GM18505 (cell line): ENCODE measurements around the gene PUSL1.

Experiments
- ATAC-seq: cut with Tn5 transposase; IDR thresholded peaks from one replicate; pipeline ENCODE4 v1.9.1; 2021; ENCODE audit not compliant: unreplicated experiment
- POLR2A ChIP-seq: IDR thresholded peaks from 4 replicates; pipeline ENCODE4 v1.6.1; 2011; ENCODE audit warnings: borderline replicate concordance; ENCODE audit not compliant: insufficient read depth, insufficient read length; ENCODE audit errors: extremely low read depth

Gene PUSL1

GRCh38 chr1:1304331-1305299, 3.8 kb upstream of the PUSL1 start:
- ATAC-seq = no peak
- TF ChIP-seq POLR2A = no peak

DNA sequence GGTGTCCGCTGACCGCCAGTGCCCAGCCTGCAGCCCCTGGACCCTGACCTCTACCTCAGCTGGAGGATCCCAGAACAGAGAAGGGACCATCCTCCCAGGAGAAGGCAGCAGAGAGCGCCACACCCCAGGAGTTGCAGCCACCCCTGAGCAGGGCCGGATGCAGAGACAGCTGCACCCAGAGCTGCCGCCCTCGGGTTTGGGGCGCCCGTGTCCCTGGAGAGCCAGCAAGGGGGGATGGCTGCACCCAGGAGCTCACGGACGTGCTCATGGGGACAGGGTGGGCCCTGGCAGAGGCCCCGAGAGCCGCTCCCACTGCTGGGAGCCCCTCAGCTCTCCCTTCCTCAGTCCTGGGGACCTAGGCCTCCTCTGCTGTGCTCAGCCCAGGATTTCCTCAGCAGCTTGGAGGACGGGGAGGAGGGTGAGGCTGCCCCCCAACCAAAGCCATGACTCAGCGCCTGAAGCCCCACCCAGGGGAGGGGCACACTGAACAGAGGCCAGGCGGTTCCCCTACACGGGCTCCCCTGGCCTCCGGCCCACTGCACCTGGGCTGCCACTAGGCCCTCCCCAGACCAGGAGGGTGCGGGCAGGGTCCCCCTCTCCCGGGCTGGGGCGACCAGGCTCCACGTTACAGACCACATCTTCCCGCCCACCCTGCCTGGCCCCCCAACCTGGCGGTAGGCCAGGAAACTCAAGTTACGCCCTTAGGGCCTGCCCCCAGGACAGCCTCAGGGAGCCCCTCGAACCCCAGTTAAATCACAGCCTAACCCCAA, 2.9 kb upstream of the PUSL1 start:
- ATAC-seq = no peak

GRCh38 chr1:1306070-1306660, 2.2 kb upstream of the PUSL1 start:
- TF ChIP-seq POLR2A = no peak
- no peak for ATAC-seq

More for the DNA sequence above, 2.9 kb upstream of the PUSL1 start:
- no peak for TF ChIP-seq POLR2A

DNA sequence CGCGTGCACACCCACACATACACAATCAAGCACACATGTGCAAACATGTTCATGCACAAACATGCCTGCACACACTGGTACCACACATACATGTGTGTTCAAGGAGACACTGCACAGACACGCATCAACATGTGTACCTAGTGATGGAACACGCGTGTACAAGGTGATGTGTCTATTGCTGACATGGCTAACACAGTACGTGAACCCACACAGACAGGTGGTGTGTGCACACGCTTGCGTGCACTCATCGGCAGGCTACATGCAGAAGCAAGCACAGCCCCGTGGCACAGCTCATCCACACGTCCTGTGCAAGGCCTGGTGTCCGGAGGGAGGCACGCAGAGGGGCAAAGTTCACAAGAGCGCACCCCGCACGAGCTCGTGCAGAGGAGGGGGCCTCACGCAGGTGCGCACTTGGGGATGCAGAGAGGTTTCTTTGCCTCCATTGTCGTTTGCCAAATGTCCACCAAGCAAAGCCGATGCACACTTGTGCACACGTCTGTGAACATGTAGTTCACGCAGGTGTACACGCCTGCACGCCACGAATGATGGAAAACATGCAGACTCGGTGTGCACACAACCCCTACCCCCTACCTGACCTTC, 1.6 kb upstream of the PUSL1 start:
- no peak for ATAC-seq
- TF ChIP-seq POLR2A = no peak

DNA sequence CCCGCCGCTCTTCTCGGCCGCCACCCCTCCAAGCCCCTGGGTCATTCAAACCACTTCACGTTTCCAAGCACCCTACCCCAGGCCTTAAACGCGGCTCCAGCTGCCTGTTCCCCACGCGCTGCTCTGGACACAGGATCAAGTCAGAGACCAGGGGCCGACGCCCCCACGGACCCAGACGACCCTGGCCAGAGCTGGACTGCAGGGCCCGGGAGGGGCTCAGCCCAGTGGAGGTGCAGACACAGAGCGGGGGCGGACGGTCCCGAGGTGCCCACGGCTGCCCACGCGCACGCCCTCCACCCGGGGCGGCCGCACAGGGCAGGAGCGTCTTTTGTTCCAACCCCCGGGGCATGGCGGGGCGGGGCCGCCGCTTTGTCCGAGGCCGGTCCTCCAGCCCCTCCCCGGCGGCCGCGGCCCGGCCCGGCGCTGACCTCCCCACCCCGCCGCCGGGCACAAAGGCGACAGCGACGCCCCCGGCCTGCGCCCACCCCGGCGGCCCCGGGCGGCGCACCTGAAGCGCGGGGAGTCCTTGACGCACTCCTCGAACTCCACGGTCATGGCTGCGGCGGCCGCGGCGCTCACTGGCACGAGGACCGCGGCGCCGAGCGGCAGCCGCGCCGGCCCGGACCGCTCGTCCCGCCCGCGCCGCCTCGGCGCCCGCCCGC, 1.0 kb upstream of the PUSL1 start:
- ATAC-seq = peak; percentile 2
- TF ChIP-seq POLR2A = no peak

- ATAC-seq = peak; percentile 1
- TF ChIP-seq POLR2A = no peak
Measured at GRCh38 chr1:1308756-1309250, 406 bp downstream of the PUSL1 start.

GRCh38 chr1:1309251-1310108, 1.1 kb downstream of the PUSL1 start:
- no peak for TF ChIP-seq POLR2A
- ATAC-seq = no peak

- no peak for TF ChIP-seq POLR2A
- no peak for ATAC-seq
Measured at GRCh38 chr1:1310109-1310385, 1.6 kb downstream of the PUSL1 start.

GRCh38 chr1:1310476-1311053, 2.2 kb downstream of the PUSL1 start:
- ATAC-seq = no peak
- TF ChIP-seq POLR2A = no peak

DNA sequence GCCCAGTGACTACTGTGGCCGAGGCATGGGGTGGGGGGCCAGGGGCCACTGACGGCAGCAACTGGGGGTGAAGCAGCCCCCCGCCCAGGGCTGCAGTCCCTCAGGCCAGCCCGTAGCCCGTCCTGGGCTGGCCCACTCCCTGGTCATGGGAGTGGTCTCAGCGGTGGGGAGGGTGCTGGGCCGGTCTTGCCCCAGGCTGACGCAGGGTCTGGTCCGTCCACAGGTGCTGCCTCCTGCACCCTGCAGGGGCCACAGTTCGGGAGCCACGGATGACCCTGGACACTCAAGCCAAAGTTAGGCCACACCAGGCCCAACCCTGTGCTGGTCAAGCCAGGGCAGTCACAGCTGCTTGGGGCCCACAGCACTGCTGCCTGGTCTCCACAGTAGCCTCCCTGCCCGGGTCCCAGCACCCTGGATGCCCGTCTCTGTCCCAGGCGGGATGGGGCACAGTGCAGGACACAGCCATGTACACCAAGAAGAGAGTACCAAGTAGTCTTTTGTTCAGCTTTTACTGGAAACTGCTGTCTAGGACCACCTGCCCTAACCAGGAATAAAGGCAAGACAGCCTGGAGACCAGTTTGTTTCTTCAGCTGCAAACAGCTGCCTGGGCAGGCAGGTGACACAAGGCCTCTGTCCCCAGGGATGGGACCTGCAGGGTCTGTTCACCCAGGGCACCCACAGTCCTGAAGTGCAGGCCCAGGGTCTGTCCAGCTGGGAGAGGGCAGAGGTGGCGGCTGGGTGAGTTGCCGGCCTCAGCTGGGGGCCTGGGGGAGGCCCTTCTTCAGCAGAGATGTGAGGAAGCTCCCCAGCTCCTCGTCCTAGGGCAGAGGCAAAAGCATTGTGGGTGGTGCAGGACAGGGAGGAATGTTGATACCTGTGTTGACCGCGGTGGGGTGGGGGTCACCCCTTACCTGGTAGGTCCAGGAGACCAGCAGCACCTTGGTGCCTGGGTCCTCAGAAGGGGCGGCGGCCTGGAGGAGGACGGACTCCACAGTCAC, 3.0 kb downstream of the PUSL1 start:
- ATAC-seq = no peak
- no peak for TF ChIP-seq POLR2A
